HG03196 (cell line): ENCODE measurements around the gene FRMD3.
A peak's percentile ranks its signal among the peaks of the same experiment; 100 is the strongest.
"Not testable (repeated sequence)": the region's sequence is repeated elsewhere in the genome, so short reads cannot be mapped to it uniquely, and the experiment has no call there.

Source experiments
- ATAC-seq: cut with Tn5 transposase; IDR thresholded peaks from one replicate; pipeline ENCODE4 v1.9.1; 2021; ENCODE audit not compliant: unreplicated experiment

The FRMD3 gene

DNA sequence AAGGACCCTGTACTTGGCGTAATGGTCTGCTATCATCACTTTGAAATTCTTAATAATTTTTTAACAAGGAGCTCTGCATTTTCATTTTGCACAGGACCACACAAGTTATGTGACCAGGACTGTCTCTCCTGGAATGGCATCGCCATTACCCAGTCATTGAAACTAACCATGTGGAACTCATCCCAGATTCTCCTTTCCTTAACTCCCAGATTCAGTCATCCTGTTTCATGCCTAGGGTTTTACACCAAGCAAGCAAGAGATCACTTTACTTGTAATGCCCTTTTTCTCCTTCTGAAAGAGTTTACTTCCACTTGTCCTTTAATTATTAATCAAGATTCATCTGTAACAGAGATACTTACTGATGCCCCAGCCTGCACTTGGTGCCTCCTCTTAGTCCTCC, 12.0 kb downstream of the FRMD3 start:
- ATAC-seq: no peak

DNA sequence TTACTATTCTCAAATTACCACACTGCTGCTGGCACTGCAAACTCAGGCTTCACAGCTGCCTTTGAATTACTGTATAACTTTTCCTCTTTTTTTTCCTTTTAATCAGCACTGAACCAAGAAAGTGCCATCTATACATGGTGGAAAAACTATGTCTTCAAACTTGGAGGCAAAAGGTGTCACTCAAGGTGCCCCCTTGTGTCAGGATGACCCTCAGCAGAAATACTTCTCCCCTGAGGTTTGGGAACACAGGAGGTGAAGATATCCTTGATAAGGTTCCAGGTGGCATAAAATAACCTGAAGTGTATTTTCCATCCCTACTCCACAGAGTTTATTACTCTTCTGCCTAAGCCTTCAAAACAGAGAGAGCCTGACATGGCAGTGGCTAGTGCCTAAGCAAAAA, 14.5 kb downstream of the FRMD3 start:
- ATAC-seq: no peak

GRCh38 chr9:83521411-83521810, 16.8 kb downstream of the FRMD3 start:
- ATAC-seq: no peak

DNA sequence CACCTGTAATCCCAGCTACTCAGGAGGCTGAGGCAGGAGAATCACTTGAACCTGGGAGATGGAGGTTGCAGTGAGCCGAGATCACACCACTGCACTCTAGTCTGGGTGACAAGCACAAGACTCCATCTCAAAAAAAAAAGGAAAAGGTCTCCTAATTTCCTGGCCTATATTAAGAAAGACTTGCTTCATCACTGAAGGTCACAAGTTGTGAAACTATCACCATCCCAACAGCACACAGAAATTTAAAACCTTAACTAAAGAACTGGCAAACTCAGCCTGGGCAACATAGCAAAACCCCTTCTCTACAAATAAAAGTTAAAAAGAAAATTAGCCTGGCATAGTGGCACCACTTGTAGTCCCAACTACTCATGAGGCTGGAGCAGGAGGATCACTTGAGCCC, 17.2 kb downstream of the FRMD3 start:
- no peak for ATAC-seq

GRCh38 chr9:83520292-83520691, 17.9 kb downstream of the FRMD3 start:
- ATAC-seq: no peak

- not testable (repeated sequence) for ATAC-seq
These were observed 20.2 kb downstream of the FRMD3 start for GRCh38 chr9:83517980-83518379.

GRCh38 chr9:83514767-83515166, 23.4 kb downstream of the FRMD3 start:
- no peak for ATAC-seq

DNA sequence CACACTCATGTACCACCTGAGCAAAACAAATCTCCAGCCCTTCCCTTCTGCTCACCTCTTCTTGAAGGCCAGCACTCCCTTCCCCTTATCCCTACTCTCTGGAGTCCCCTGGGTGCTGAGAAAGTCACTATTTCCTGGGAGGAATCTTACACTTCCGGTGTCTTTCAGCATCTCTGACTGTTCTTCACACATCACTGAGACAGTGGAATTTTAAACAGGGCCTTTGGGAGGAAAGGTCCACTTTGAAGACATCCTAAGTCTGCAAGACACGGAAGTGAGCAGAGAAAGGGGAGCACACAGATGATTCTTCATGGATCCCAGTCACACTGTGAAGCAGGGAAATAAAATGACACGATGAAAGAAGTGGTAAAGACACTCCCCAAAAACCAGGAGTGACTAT, 25.6 kb downstream of the FRMD3 start:
- no peak for ATAC-seq

DNA sequence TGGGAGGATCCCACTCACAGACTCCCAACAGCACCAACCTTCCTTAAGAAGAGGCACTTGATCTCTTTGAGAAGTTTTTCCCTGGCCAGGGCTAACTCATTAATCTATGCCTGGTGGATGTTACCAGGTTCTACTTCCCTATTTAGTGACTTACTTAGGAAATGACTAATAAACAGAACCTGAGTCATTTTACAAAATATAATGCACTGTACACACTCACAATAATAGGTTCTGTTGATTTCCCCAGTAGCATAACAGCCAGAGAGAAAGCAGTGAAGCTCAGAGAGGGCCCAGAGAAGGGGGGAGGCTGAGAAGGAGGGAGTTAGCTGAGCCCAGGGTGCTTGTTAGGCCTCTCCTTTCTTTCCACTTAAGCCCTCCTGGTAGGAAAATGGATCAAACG, 27.1 kb downstream of the FRMD3 start:
- ATAC-seq: peak; percentile 91

GRCh38 chr9:83509402-83509801, 28.8 kb downstream of the FRMD3 start:
- ATAC-seq: no peak

DNA sequence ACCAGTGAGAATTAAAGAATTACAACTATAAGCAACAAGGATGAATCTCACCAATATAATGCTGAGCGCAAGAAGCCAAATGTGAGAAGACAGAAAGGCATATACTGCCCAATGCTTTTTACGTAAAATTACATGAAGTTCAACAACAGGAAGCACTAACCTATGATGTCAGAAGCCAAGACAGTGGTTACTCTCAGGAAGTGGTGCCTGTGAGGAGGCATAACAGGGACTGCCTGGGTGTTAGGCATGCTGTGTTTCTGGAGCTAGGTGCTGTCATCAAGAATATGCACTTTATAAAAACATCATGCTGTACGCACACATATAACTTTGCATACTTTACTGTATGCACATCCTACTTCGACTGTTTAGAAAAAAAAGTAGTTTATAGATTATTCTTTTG, 30.1 kb downstream of the FRMD3 start:
- ATAC-seq: no peak

DNA sequence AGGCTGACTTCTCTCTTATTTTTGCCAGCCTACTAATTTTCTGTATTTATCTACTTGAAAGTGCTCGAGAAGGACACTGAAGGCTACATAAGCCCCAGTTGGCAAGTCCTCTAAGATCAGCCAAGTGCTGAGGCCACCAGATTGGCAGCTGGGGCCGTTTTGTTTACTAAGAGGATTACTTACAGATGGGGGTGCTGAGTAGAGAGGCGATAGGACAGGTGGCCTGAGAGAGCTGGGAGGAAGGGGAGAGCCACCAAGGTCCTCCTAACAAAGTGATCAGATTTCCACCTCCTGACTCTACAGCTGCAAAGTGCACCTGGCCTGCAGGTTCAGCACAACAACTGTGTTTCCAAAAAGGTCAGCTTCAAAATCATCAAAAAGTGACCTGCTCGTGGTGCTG, 32.9 kb downstream of the FRMD3 start:
- no peak for ATAC-seq

DNA sequence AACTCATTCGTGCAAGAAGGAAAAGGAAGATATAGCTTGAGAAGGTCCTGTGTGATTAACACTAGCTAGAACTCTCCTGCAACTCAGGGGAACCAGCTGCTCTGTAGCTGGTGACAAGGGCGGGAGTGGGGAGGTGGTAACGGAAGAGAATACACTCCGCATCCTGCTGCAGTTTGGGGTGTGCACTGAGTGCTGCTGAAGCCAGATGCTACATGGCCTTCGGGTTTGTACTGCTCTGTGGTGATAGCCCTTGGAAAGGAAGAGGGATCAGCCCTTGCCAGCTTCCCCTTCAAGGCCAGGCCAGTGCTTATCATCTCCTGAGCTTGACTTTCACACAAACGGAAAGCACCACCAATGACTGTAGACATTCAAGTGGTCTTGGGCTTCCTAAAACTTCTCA, 34.3 kb downstream of the FRMD3 start:
- ATAC-seq: no peak

GRCh38 chr9:83501565-83501964, 36.6 kb downstream of the FRMD3 start:
- ATAC-seq: no peak

GRCh38 chr9:83497441-83497840, 40.8 kb downstream of the FRMD3 start:
- ATAC-seq: no peak

DNA sequence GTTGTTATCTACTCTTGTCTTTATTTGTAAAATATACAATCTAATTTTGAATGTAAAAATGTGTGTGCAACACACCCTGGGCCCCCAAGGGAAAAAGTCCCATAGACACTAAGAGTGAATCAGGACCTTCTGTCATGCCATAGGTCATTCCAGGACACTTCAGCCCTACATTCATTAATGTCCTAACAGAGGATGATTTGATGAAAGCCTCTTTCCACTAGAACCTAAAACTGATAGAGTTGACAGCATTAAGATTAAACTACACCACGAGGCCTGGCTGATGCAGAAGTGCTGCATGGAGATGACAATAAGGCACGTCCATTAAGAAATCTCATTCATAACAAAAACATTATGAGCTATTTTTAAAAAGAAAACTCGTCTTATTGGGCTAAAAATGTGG, 46.2 kb downstream of the FRMD3 start:
- no peak for ATAC-seq

GRCh38 chr9:83491413-83491812, 46.8 kb downstream of the FRMD3 start:
- no peak for ATAC-seq

GRCh38 chr9:83489961-83490360, 48.2 kb downstream of the FRMD3 start:
- no peak for ATAC-seq

GRCh38 chr9:83484990-83485389, 53.2 kb downstream of the FRMD3 start:
- no peak for ATAC-seq

DNA sequence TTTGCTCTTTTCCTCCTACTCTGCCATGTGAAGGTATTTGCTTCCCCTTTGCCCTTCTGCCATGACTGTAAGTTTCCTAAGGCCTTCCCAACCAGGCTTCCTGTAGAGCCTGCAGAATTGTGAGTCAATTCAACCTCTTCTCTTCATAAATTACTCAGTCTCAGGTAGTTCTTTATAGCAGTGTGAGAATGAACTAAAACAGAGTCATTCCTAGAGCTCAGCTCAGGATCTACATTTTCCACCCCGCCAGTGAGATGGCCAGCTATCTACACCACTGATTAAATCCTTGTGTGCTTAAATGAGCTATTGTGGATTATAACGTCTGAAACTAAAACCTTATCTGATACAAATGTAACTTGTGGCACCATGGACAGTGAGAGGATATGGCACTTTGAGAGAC, 55.0 kb downstream of the FRMD3 start:
- no peak for ATAC-seq

DNA sequence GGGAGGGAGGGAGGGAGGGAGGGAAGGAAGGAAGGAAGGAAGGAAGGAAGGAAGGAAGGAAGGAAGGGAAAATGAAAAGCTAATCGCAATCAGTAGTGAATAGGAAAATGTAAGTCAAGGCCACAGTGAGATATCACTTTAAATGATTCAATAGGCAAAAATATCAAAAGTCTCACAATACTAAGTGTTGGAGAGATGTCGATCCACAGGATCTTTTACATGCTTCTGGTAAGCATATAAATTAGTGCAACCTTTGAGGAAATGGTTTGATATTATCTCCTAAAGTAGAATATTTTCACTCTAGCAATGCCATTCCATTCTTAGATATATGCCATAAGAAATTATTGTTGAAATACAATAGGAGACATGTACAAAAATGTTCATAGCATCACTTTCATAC, 58.4 kb downstream of the FRMD3 start:
- ATAC-seq: no peak

GRCh38 chr9:83477571-83477970, 60.6 kb downstream of the FRMD3 start:
- ATAC-seq: no peak

- ATAC-seq: no peak
These were observed 61.1 kb downstream of the FRMD3 start for GRCh38 chr9:83477120-83477519.

GRCh38 chr9:83476513-83476912, 61.7 kb downstream of the FRMD3 start:
- ATAC-seq: no peak
